H1 (cell line): Measurements from ENCODE around the gene NFKBIL1.

Source experiments
- ATF2 ChIP-seq: IDR thresholded peaks from 2 replicates; pipeline ENCODE4 v1.6.1; 2012; ENCODE audit warnings: low read length, inconsistent platforms
- CBX5 ChIP-seq: fragments of 300-800, 300-1000 bp; sonication (generic); IDR thresholded peaks from 2 replicates; pipeline ENCODE4 v1.7.1; 2016; ENCODE audit warnings: antibody characterized with exemption, low read length, low read depth
- CBX8 ChIP-seq: fragments of 300-800, 300-1000 bp; sonication (generic); IDR thresholded peaks from 2 replicates; pipeline ENCODE4 v1.7.1; 2016; ENCODE audit warnings: low read depth, low read length, borderline replicate concordance
- CREB1 ChIP-seq: IDR thresholded peaks from 2 replicates; pipeline ENCODE4 v1.6.1; 2012; ENCODE audit warnings: inconsistent platforms
- CTCF ChIP-seq, 3 experiments: IDR thresholded peaks; 1 replicate in 2 of 3; 2 replicates in 1 of 3; pipeline versions ENCODE4 v1.5.1 to v1.6.1; 2011; ENCODE audit warnings: low read length in 3 of 3, mild to moderate bottlenecking in 3 of 3, inconsistent platforms in 2 of 3, low read depth in 1 of 3, moderate library complexity in 1 of 3; ENCODE audit not compliant: insufficient read depth in 1 of 3; ENCODE audit errors: control extremely low read depth in 1 of 3
- EP300 ChIP-seq, 2 experiments: IDR thresholded peaks; 1 replicate in 1 of 2; 2 replicates in 1 of 2; pipeline ENCODE4 v1.6.1; 2011 to 2012; ENCODE audit warnings: low read depth in 2 of 2, low read length in 2 of 2, mild to moderate bottlenecking in 2 of 2, borderline replicate concordance in 1 of 2, inconsistent platforms in 1 of 2, moderate library complexity in 1 of 2
- EZH2 ChIP-seq: fragments of 200-600 bp; sonication (generic); IDR thresholded peaks from 2 replicates; pipeline ENCODE4 v1.7.1; 2012; ENCODE audit warnings: low read depth, mild to moderate bottlenecking, moderate library complexity, low read length, inconsistent platforms; ENCODE audit not compliant: severe bottlenecking
- FOSL1 ChIP-seq: IDR thresholded peaks from 2 replicates; pipeline ENCODE4 v1.6.1; 2011; ENCODE audit warnings: mild to moderate bottlenecking, low read depth, low read length, moderate library complexity; ENCODE audit not compliant: insufficient read depth
- RAD21 ChIP-seq, 2 experiments: IDR thresholded peaks in 1 of 2; conservative IDR thresholded peaks in 1 of 2; 2 replicates each; pipeline ENCODE4 v1.6.1; 2011; ENCODE audit warnings: low read depth in 2 of 2, low read length in 2 of 2, improper control_type of control experiment in 1 of 2, inconsistent platforms in 1 of 2, mild to moderate bottlenecking in 1 of 2, moderate library complexity in 1 of 2
- RBBP5 ChIP-seq: IDR thresholded peaks from 2 replicates; pipeline ENCODE4 v1.7.1; 2012; ENCODE audit warnings: low read depth, mild to moderate bottlenecking, inconsistent platforms, low read length, moderate library complexity, borderline replicate concordance
- SIRT6 ChIP-seq: IDR thresholded peaks from one replicate; pipeline ENCODE4 v1.7.1; 2012; ENCODE audit warnings: low read length, inconsistent platforms
- SP2 ChIP-seq: IDR thresholded peaks from 2 replicates; pipeline ENCODE4 v1.6.1; 2012; ENCODE audit warnings: mild to moderate bottlenecking, low read length, inconsistent platforms
- USF2 ChIP-seq: IDR thresholded peaks from 2 replicates; pipeline ENCODE4 v1.6.1; 2011; ENCODE audit warnings: low read length, improper control_type of control experiment
- YY1 ChIP-seq: IDR thresholded peaks from 2 replicates; pipeline ENCODE4 v1.6.1; 2011; ENCODE audit warnings: low read depth, mild to moderate bottlenecking, low read length

GRCh38 chr6:31588871-31589650 lies 41.7 kb downstream of the NFKBIL1 start:
- TF ChIP-seq RAD21 (IDR thresholded peaks at IDR 0.05 in 1 of 2, conservative IDR thresholded peaks at IDR 0.05 in 1 of 2; ENCODE audit: low read depth in 2 of 2, low read length in 2 of 2) (no peak), CREB1 (no peak), CTCF (IDR thresholded peaks at IDR 0.05; ENCODE audit: control extremely low read depth in 1 of 3, insufficient read depth in 1 of 3, low read depth in 1 of 3, low read length in 3 of 3) (no peak), CBX5 (no peak), EP300 (IDR thresholded peaks at IDR 0.05; ENCODE audit: borderline replicate concordance in 1 of 2, low read depth in 2 of 2, low read length in 2 of 2) (no peak), ATF2 (no peak), SP2 (no peak), SIRT6 (no peak), YY1 (no peak), FOSL1 (no peak), RBBP5 (no peak), CBX8 (no peak), USF2 (no peak), EZH2 (no peak)
